Measurements from ENCODE around the gene DDX17.

DDX17 gene

DNA sequence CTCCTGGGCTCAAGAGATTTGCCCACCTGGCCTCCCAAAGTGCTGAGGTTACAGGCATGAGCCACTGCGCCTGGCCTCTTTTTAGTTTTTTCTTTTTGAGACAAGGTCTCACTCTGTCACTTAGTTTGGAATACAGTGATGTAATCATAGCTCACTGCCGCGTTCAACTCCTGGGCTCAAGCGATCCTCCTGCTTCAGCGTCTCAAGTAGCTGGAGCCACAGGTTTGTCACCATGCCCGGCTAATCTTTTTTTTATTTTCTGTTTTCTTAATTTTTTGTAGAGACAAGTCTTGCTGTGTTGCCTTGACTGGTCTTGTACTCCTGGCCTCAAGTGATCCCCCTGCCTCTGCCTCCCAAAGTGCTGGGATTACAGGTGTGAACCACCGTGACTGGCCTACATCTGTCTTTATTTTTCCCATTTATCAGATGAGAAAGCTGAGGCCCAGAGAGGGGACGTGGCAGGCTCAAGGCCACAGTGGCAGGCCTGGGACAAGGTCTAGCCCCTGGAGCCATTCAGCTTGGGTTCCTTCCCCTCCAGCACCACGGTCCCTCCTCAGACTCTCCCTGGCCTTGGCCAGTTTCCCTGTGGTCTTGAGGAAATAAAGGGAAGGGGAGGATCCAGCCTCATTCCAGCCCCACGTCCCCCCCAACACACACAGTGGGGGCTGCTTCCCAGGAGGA is 41.0 kb downstream of the DDX17 start:
- no peak for DNase-seq

DNA sequence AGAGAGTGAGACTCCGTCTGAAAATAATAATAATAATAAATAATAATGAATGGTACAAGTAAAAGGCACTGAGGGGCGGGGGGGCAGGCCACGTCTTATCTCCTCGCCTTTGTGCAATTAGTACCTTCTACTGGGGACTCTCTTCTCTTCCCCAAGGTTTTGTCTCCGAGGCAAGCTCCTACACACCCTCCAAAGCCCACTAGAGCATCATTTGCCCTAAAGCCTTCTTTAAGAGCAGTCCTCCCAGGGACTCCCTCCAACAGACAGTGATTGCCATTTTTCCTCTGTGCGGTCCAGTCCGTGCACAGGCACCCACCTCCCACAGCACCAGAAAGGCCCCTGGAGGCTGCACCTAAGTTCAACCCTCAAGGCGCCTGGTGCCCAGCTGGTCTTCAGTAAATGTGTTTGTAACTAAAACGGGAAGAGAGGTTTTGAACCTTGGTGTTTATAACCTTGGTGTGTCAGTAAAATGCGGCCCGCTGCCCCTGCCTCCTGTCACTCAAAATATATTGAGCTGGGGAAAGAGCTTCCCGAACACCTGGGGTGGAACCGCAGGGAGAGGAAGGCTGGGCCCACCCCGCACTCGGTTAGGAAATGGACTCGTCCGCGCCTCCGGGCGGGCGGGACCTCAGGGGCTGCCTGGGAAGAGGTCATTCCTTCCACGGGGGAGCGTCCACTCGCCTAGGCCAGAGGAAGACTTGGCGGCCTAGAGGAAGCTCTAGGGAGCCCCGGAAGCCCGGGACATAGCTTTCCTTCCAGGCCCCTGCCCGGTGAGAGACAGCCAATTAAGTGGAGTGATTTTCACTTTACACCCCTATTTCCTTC is 42.9 kb downstream of the DDX17 start:
- peak; percentile 55 for DNase-seq

DNA sequence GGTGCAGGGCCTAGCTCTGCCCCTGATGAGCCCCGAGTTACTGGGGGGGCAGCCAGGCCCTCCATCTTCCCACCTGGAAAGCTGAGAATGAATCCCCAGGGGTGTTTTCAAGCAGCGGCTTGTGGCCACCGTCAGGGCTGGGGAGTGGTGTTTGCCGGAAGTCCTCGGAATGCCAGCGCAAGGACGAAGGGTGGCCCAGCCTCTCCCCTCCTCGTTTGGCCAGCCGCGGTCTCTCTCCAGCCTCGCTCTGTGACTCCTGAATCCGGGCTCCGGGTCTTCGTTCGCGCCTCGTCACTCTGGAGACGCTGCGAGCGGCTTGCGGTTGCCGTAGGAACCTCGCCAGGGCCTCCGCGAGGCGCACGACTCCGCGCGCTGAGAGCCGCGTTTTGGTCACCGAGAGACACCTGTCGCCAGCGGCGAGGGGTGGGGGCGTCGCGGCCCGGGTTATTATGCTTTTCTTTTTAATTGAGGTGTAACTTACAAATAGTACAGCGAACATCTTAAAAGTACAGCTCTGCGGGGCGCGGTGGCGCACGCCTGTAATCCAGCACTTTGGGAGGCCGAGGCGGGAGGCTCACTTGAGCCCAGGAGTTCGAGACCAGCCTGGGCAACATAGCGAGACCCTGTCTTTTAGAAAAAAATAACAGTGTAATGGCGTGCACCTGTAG is 44.6 kb downstream of the DDX17 start:
- DNase-seq = peak; percentile 88

DNA sequence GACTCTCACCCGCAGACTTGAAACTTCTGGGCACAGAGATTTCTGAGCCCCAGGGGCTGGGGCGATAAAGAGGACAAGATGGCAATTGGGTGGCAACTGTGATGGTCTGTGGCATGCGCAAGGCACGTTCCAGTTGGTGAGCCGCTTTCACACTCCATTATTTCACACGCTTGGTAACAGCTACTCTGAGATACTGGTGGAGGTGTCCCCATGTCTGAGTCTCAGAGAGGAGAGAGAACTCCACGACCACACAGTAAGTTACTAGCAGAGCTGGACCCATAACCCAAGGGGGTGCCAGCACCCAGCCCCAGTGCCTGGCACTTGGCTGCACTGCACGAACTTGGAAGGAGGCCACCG is 45.1 kb downstream of the DDX17 start:
- DNase-seq = no peak

DNA sequence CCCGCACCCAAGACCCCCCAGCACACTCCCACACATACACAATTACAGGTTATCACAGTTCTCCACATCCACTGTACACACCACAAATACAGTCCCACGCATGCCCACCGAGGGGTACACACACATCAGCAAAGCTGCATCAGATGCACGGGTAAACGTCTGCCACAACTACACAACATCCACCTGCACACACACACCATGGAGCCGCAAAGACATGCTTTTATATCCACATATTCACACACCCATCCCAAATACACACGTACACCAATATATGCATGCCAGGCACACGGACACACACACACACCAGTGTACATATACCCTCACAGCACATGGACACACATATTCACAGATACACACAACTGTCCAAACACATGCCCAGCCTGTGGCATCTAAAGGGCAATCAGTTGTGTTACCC is 45.7 kb downstream of the DDX17 start:
- no peak for DNase-seq

DNA sequence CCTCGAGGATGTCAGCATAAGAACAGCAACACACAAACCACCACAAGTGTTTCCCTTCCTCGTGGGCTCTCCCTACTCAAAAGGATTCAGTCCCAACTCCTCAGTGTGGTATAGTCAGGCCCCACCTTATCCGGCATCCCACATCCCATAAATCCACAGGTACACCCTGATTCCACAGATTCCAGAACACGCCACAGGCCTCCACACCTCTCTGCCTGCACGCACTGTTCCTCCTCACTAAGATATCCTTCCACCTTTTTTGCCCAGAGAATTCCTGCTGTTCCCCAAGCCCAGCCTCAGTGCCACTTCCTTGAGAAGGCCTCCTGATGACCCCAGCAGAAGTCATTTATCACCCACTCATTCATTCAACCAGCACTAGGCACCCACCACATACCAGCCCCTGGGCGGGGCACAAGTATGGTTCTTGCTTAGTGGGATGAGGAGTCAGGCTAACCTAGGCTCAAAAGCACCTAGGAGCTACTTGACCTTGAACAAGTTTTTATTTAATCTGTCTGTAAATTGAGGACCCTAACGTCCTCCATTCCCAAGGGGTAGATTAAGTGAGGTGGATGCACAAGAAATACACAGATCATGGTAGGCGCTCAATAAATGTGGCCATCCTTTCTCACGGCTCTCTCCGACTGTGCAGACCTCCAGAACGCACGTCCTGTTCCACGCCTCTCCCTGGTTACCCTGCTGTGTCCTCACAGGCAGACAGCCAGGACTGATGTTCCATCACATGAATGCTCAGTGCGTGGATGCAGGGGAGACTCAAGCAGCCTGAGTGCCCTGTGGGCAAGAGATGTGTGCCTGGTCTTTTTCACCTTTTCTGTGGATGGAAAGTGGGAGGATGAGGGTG is 49.0 kb downstream of the DDX17 start:
- no peak for DNase-seq

DNA sequence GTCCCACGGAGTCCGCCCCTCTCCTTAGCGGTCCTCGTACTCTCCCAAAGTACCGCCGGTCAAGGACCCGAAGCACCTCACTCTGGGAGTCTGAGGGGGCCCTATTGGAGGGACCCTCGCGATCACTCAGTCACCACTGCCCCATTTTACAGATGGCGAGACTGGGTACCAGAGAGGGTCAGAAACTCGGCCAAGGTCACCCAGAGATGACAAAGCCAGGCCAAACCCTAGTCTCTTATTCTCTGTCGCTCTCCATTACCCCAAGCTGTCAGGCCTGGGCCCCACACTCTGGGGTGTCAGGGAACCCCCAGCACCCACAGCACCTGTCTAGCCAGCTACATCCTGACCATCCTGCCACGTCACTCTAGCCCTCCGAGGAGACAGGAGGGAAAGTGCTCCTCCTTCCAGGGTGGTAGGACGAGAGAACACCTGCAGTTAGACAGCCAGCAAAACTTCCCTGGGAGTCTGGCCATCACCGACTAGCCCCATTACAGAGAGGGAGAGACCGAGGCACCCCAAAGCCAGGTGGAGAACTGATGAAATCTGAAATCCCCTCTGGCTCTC is 49.8 kb downstream of the DDX17 start:
- DNase-seq = no peak

DNA sequence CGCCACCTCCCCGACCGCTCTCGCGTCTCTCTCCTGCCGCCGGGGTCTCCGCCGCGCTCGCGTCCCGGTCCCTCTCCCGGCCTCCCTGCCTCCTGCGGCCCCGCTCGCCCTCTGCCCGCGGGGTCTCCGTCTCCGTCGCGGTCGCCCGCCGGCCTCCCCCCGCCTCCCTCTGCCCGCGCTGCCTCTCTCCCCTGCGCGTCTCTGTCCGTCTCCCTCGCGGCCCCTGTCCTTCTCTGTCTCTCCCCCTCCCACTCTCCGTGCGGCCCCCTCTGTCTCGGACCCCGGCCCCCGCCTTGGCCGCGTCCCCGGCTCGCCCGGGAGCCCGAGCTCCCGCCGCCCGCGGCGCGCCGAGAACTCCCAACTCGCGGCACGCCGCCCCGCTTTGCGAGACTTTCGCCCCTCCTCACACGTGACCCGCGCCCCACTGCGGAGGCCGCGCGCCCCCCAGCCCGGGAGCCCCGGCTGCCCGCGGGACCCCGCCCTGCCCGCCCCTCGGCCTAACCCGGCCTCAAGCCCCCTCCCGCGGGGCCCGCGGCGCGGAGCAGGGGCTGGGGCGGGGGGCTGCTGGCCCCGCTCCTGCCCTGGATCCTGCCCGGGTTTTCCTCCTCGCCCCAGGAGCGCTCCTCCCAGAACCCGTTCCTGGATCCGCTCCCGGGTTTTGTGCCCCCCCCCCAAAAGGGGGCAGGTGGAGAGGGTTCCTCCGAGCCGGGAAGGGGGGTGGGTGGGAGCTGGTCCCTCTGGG is 50.4 kb downstream of the DDX17 start:
- DNase-seq = peak; percentile 65

DNA sequence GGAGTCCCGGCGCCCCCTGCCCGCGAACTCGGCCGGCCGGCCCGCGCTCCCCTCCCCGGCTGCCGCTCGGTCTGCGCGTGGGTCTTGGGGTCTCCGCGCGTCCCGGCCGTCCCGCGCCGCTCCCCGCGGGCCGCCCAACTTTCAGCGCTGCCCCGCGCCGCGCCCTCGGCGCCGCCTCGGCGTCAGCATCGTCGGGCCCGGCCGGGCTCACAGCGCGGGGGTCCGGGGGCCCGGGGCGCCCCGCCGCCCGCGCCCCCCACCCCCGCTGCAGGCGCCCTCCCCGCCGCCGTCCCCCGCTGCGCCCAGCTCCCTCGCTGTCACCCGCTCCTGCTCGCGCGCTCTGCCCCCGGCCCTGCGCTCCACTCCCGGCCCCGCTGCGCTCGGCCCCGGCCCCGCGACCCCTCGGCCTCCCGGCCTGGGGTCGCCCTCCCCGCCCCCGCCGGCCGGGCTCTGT is 51.0 kb downstream of the DDX17 start, which contains the start of gene KCNJ4:
KCNJ4 (minus strand) TSS at position 124 of the 454 bp plus-strand sequence. CDS start 27,067 bp downstream, outside the sequence.
- DNase-seq = no peak

DNA sequence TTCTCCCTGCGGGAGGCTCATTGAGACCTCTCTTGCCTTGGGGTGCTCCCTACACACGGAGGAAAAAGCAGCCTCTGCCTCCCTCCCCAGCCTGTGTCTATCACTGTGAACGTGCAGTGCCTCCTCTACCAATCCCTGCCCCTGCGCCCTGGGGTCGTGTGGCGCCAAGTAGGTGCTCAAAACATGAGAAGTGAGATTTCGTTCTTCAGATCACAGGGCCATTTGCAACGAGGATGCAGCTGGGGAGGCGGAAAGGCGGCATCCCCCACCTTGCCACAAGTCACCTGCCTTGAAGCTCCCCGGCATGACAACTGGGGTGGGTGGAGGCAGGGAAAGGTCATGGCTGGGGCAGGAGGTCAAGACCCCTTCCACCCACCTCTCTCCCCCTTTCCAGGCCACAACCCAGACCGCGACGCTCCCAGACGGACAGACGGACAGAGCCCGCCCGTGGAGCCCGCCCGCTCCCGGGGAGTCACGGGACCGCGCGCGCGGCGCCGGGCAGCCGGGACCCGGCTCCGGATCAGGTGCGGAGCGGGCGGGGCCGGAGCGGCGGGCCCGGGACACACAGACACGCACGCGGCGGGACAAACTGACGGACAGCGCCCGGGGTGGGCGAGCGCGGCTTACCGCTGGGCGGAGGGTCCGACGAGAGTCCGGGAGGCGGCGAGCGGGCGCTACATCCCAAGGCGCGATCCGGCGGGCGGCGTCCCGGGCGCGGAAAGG is 51.6 kb downstream of the DDX17 start:
- DNase-seq = no peak

DNA sequence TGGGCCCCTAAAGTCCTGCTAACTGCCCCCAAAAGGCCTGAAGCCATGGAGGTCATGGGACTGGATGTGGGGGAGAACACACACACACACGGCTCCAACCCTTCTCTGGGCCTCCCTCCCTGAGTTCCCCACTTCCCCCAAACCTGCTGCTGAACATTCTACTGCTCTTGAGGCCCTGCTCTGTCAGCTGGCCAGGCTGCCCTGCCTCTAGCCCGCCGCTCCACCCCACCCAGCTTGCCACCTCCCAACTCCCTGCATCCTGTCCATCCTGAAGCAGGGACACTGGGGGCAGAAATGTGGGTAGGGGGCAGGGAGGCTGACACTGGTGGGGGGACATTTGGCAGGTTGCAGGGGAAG is 52.1 kb downstream of the DDX17 start:
- no peak for DNase-seq

DNA sequence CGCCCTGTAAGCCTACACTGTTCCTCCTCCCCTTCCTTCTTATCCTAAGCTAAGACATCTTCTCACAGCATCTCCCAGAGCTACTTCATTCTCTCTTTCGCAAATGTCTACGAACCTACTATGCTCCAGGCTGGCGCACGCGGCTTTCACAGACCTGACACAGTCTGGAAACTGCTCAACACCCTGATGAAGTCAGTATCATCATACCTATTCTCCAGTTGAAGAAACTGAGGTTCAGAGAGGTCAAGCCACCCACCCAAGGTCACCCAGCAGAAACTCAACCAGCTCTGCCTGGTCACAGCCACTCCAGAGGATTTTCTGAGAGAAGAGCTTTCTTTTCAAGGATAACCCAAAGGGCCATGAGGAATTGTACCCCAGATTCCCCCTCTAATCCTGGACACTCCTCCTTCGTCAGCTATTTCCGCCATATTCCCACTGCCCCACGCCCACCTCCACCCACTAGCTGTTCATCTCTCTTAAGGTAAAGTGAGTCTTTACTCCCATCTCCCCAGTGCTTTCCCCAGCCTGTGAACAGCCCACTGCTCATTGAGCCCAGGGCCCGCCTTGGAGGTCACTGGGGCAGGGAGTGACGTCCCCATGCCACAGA is 52.9 kb downstream of the DDX17 start:
- no peak for DNase-seq

DNA sequence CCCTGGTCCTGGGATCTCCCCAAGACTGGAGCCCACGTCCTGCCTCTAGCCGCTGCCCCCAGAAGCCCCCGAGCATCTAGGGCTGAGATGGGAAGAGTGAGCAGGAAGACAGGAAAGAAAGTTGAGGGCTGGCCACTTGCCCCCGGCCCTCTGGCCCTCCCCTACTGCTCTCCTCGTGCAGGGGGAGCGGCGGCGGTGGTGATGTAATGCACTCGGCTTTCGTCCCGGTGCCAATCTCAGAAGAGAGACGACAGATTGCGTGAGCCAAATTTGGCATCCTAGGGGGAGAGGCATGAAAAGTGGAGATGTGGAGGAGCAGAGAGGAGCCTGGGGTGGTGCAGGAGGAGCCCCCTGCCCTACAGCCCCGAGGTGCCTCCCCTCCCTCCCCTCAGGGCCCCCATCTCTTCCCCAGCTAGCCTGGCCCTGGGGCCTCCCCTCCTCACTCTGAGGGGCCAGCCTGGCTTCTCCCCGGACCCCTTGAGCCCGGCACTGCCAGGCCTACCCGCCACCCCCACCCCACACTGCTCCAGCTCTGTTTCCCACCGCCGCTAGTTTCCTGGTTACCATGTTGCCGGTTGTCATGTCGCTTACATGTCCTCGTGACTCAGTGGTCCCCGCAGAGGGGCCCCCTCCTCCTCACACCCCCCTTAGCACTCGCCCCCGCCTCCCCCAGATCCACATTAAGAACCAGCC is 53.6 kb downstream of the DDX17 start:
- no peak for DNase-seq

DNA sequence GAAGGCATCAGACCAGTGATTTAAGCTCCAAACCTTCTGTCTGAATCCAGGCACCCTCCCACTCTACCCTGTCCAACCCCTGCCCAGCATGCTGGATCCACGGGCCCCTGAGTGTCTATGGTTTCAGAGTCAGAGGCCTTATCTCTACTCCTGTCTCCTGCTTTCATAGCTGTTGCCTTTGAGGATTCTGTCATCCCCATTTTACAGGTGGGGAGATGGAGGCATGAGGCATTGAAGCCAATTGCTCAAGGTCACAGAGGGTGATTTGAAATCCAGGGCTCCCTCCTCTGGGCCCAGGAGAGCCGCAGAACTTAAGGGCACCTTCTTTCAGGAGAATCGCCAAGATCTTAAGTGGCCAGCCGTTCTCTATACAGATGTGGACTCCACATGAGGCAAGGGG is 54.2 kb downstream of the DDX17 start:
- no peak for DNase-seq

DNA sequence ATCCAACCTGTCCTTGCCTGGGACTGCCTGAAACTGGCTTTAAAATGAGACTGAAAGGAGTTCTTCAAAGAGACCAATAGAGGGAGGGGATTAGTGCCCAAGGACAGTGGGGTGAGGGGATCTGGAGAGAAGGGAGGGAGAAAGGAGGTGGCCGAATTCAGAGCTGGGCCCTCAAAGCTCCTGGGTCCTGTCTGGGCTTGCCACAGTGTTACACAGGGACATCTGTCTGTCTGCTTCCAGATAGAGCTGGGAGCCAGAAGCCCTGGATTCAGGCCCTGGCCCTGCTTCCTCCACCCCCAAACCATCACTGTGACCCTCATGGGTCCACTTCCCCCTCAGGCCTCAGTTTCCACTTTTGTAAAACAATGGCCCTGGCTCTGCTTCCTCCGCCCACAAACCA is 54.7 kb downstream of the DDX17 start:
- no peak for DNase-seq

DNA sequence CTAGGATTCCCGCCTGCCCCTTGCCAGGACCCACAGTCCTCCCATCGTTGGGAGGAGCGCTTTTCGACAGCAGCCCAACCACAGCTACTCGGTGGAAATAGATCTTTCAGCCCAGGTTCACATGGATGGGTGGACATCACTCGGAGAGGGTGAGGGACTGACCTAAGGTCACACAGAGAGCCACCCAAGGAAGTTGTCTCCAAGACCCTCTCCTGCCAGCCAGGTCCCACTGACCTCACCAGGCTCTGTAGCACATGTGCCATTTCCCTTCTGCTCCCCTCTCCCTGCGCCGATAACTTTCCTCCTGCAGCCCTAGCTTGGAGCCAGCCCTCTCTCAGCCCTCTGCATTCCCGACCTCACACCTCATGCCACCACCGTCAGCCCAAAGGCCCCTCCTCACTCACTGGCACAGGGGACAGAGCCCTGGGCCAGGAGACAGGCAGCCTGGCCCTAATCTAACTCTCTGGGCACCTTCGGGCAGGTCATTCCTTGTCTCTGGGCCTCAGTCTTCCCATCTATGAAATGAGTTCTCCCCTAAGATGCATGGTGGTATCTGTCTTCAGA is 55.8 kb downstream of the DDX17 start:
- no peak for DNase-seq

DNA sequence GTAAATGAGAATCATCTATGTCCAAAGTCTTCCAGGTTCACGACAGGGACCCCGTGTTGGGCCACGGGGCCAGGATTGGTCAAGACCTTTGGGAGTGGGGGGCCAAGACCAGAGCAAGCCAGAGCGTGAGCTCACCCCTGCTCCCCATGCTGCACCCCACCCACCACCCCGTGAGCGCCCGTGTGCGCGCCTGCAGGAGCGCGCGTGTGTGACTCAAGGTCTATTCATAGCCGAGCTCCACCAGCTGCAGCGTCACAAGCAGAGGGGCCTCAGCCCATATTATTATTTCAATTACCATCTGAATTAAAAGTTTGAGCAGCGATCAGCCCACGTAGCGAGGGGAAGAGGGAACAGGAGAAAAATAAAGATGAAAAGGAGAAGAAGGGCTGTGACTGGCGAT is 56.3 kb downstream of the DDX17 start:
- no peak for DNase-seq

DNA sequence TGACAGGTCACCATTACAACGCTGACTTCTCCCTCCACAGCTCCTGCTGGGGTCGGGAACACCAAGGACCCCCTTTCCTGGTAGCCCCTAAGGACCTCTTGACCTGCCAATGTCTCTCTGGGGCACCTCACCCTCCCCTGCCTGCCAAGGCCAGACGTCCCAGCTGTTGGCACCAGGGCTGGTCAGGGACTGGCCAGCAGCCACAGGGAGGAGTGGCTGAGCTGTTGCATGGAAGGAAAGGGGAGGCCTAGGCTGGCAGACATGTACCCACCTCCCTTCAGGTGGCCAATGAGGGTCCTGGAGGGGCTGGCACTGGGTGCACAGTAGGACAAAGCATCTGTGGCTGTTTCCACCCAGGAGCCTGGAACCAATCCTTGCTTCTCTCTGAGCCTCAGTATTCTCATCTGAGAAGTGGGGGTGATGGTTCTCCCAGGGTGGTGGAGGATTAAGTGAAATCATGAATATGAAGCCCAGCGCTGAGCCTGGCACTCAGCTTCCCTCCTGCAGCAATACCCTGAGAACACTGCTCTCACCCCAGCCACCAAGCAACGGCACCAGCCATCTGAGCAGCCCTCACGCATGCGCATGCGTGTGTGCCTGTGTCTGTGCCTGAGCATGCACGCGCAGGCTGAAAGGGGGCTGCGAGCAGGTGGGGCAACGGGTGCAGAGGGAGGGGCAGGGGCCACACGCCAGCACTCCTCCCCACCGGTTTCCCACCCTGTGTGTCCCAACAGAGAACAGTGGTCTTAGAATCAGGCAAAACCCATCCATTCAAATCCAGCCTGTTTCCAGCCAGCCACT is 57.0 kb downstream of the DDX17 start:
- DNase-seq = no peak

All from femur (tissue), 1 donor.